Activated CD8-positive, alpha-beta T cell treated with anti-CD3 and anti-CD28 coated beads for 36 hours (primary cell): ENCODE measurements around the gene TRPM3. TPM values are rescaled to one million over a fixed set of nuclear protein-coding genes. Genes with fewer than 3 reads are reported as not detected.

Experiments used
- ATAC-seq: fragments of 200-7000 bp; cut with Tn5 transposase; one replicate; pipeline ENCODE4 v1.10.0; 2021; ENCODE audit warnings: mild to moderate bottlenecking, moderate library complexity
- CTCF ChIA-PET: fragments of 350-600 bp; sonication (Branson Sonifier 250); formaldehyde crosslinking; loops from one replicate; lab custom pipeline; 2021; ENCODE audit warnings: antibody characterized with exemption; lab: Charles Lee
- POLR2A ChIA-PET: fragments of 350-600 bp; sonication (Branson Sonifier 250); formaldehyde crosslinking; loops from one replicate; lab custom pipeline; 2021; ENCODE audit warnings: antibody characterized with exemption; lab: Charles Lee
- DNase-seq: peaks from one replicate; pipeline ENCODE4 v3.0.0-alpha.2; 2020
- H3K27ac Mint-ChIP-seq: one replicate; pipeline ENCODE4 v1.8.0; 2021; ENCODE audit warnings: mild to moderate bottlenecking, mixed read lengths
- H3K27me3 Mint-ChIP-seq: one replicate; pipeline ENCODE4 v1.8.0; 2021; ENCODE audit warnings: mixed read lengths
- H3K36me3 Mint-ChIP-seq: one replicate; pipeline ENCODE4 v1.8.0; 2021; ENCODE audit warnings: low read depth, mixed read lengths
- H3K4me1 Mint-ChIP-seq: one replicate; pipeline ENCODE4 v1.8.0; 2021; ENCODE audit warnings: low read depth, mixed read lengths
- H3K4me3 Mint-ChIP-seq: one replicate; pipeline ENCODE4 v1.8.0; 2021; ENCODE audit warnings: mild to moderate bottlenecking, moderate library complexity, mixed read lengths
- H3K9me3 Mint-ChIP-seq: one replicate; pipeline ENCODE4 v1.8.0; 2021; ENCODE audit warnings: mixed read lengths
- intact Hi-C: fragments of 100-400 bp; cut with micrococcal nuclease; formaldehyde crosslinking; loops from one replicate; pipeline ENCODE4 v1.10.0; 2022
- total RNA-seq, 2 experiments: library from RNA; stranded (reverse); gene quantifications; one replicate each; pipeline ENCODE4 v1.2.3, GENCODE V29; 2021
- TF ChIP-seq, protein P1 (sequence below): fragments of 200-600 bp; IDR thresholded peaks from one replicate; pipeline ENCODE4 v1.8.0; 2022; ENCODE audit warnings: antibody characterized with exemption, mild to moderate bottlenecking

The TRPM3 gene
- total RNA-seq, 2 experiments from 2014 or later = not detected

DNA sequence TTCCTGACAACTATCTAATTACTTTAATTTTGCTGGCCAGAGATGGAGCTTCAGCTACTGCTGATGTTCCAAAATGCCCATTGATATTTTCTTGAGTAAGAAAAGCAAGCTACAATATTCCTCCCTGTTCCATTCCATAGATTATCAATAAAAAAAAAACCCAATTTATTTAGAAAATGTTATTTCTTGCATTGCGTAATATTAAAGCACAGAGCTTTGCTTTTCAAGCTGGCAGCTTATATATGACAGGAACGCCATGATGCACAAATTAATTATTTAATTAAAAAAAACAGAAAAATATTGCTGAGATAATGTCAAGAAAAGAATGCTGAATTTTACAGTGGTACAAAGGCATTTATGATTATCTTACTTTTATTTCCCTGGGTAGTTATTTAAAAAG is 47.9 kb downstream of the TRPM3 start:
- Mint-ChIP-seq H3K27me3 (peaks cover 2% of the 10 kb centered on the region), H3K36me3 (no peaks in the 10 kb centered on the region), H3K9me3 (no peaks in the 10 kb centered on the region), H3K4me3 (no peak overlapping the region), H3K27ac (no peak overlapping the region), H3K4me1 (no peaks in the 10 kb centered on the region)
- DNase-seq (no peak), ATAC-seq (no peak)
- TF ChIP-seq, protein P1, sequence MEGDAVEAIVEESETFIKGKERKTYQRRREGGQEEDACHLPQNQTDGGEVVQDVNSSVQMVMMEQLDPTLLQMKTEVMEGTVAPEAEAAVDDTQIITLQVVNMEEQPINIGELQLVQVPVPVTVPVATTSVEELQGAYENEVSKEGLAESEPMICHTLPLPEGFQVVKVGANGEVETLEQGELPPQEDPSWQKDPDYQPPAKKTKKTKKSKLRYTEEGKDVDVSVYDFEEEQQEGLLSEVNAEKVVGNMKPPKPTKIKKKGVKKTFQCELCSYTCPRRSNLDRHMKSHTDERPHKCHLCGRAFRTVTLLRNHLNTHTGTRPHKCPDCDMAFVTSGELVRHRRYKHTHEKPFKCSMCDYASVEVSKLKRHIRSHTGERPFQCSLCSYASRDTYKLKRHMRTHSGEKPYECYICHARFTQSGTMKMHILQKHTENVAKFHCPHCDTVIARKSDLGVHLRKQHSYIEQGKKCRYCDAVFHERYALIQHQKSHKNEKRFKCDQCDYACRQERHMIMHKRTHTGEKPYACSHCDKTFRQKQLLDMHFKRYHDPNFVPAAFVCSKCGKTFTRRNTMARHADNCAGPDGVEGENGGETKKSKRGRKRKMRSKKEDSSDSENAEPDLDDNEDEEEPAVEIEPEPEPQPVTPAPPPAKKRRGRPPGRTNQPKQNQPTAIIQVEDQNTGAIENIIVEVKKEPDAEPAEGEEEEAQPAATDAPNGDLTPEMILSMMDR = no peak
- CTCF ChIA-PET = no interaction called here
- intact Hi-C loops = no loop called here
- POLR2A ChIA-PET = no interaction called here

DNA sequence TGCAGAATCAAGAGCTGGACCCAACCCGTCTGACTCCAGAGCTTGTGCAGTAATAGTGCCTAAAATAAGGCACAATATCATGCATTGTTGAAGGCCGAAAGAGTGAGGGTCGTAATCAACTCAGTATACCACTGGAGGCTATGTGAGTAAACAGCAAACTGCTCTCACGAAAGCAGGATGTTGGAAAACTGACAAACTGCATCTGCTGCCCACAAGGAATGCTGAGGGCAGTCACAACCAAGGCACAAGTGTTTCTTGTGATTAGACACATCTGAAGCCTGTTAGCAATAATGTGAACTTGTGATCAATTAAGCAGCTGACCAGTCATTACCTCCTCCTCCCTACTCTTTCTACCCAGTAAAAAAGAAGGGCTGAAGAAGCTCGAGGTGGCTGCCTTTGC is 48.8 kb downstream of the TRPM3 start:
- H3K27ac Mint-ChIP-seq = no peak overlapping the region
- peaks cover 2% of the 10 kb centered on the region for H3K27me3 Mint-ChIP-seq
- H3K36me3 Mint-ChIP-seq = no peaks in the 10 kb centered on the region
- ChIA-PET CTCF (no interaction called here), POLR2A (no interaction called here)
- no peaks in the 10 kb centered on the region for H3K4me1 Mint-ChIP-seq
- no peak for ATAC-seq
- no peak overlapping the region for H3K4me3 Mint-ChIP-seq
- no peaks in the 10 kb centered on the region for H3K9me3 Mint-ChIP-seq
- TF ChIP-seq, protein P1 = no peak
- DNase-seq = no peak
- intact Hi-C loops = no loop called here

- ATAC-seq (no peak), DNase-seq (no peak)
- ChIA-PET CTCF (no interaction called here), POLR2A (no interaction called here)
- H3K4me3 Mint-ChIP-seq = no peak overlapping the region
- H3K4me1 Mint-ChIP-seq = no peaks in the 10 kb centered on the region
- H3K9me3 Mint-ChIP-seq = no peaks in the 10 kb centered on the region
- H3K27me3 Mint-ChIP-seq = no peaks in the 10 kb centered on the region
- H3K36me3 Mint-ChIP-seq = no peaks in the 10 kb centered on the region
- no peak overlapping the region for H3K27ac Mint-ChIP-seq
- TF ChIP-seq, protein P1 = no peak
- intact Hi-C loops = no loop called here
Observed at GRCh38 chr9:71071633-71072032, 49.8 kb downstream of the TRPM3 start.

DNA sequence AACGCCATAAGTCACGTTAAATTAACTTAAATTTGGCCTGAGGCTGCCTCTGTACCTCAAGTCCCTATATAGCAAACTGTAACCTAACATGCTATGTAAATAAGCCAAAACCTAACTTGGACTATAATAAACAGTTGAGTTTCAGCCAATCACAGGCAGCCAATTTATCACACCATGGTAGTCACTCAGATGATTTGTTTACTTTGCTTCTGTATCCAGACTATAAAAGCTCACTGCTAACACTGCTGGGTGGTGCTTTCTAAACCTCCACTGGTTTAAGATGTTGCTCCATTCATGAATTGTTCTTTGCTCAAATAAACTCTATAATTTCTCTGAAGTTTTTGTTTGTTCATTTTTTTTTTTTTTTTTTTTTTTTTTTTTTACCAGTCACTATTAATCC is 62.8 kb downstream of the TRPM3 start:
- Mint-ChIP-seq H3K27ac (no peak overlapping the region), H3K9me3 (no peaks in the 10 kb centered on the region), H3K4me1 (no peaks in the 10 kb centered on the region), H3K36me3 (no peaks in the 10 kb centered on the region), H3K4me3 (no peak overlapping the region), H3K27me3 (no peaks in the 10 kb centered on the region)
- POLR2A ChIA-PET = no interaction called here
- CTCF ChIA-PET = interaction anchor here (0.6 kb wide), 1 partner anchor 891 kb away, joined by 3 read pairs; no protein-coding TSS in a partner anchor
- intact Hi-C loops = no loop called here
- no peak for ATAC-seq
- DNase-seq = no peak
- TF ChIP-seq, protein P1 = no peak

DNA sequence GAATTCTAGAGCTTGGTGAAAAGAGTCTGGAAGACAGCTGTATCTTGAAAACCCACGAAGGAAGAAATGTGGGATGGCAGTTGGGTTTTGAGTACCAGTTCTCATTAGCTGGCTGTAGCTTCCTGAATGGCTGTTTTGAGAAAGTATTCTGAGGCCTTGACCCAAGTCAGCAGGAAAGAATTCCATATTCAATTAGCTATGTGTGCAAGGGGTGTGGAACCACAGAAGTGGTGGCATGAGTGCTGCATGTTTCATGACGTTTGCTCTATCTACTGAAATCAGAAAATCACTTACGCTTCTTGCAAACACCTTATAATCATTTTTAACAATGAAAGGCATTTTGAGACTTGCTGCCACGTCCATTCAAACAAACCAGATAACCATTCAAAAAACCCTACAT is 69.1 kb downstream of the TRPM3 start:
- no peaks in the 10 kb centered on the region for H3K27me3 Mint-ChIP-seq
- H3K9me3 Mint-ChIP-seq = no peaks in the 10 kb centered on the region
- ATAC-seq = no peak
- no peak overlapping the region for H3K4me3 Mint-ChIP-seq
- H3K27ac Mint-ChIP-seq = no peak overlapping the region
- CTCF ChIA-PET = no interaction called here
- POLR2A ChIA-PET = no interaction called here
- TF ChIP-seq, protein P1 = no peak
- H3K4me1 Mint-ChIP-seq = no peaks in the 10 kb centered on the region
- intact Hi-C loops = no loop called here
- no peaks in the 10 kb centered on the region for H3K36me3 Mint-ChIP-seq
- no peak for DNase-seq
